Transverse colon (tissue), 3 donors: Measurements from ENCODE around the gene MPIG6B.

ENCODE experiments used
- CTCF ChIP-seq, 5 experiments: fragments of 200-600 bp in 3 of 5; fragments of 450-650 bp in 2 of 5; sonication (generic) in 3 of 5; IDR thresholded peaks; 1 replicate in 2 of 5; 2 replicates in 3 of 5; pipeline ENCODE4 v1.5.1; 2016 to 2017; ENCODE audit warnings: antibody characterized with exemption in 5 of 5, inconsistent platforms in 3 of 5, mild to moderate bottlenecking in 2 of 5, moderate library complexity in 1 of 5
- EP300 ChIP-seq: sonication (generic); formaldehyde crosslinking; IDR thresholded peaks from one replicate; pipeline ENCODE4 v1.6.1; 2017; ENCODE audit warnings: antibody characterized with exemption, low read depth
- POLR2A ChIP-seq: fragments of 450-650 bp; IDR thresholded peaks from one replicate; pipeline ENCODE4 v1.6.1; 2016; ENCODE audit warnings: antibody characterized with exemption, mild to moderate bottlenecking, moderate library complexity

- no peak for TF ChIP-seq POLR2A
- TF ChIP-seq EP300: no peak
- TF ChIP-seq CTCF (IDR thresholded peaks at IDR 0.05): no peak
These were observed 30.3 kb upstream of the MPIG6B start for GRCh38 chr6:31692886-31693285.
